Measurements from ENCODE around the gene NKX1-1. TPM values are rescaled to one million over a fixed set of nuclear protein-coding genes. Genes with fewer than 3 reads are reported as not detected.

Gene NKX1-1
- total and polyA plus RNA-seq, 4 donors = not detected

DNA sequence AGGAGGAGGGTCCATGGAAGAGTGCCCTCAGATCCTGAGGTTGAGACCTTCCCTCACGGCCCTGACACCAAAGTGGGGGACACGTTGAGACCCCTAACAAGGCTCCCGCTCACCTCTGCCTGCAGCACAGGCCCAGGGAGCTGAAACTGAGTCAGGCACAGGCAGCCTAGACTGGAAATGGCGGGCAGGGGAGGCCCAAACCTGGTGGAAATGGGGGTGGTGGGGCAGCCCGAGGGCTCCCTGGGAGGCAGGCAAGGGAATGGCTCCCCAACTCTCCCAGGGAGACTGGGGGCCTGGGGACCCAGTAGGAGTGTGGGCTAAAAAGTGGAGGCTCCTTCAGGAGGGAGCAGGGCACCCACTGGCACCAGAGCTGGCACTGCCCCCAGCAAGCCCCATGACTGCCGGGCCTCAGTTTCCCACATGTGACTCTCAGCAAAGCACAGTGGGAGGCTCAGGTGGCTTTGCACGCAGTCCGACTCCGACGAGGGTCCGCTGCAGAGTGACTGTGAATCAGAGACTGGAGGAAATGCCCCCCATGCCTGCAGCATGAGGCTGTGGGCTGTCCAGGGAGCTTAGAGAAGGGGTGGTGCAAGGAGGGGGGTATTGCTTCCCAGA lies 5.9 kb downstream of the NKX1-1 start:
- H3K4me3 ChIP-seq = no peak overlapping the region
- DNase-seq (peak in 1 of 3 donors; percentile 5), ATAC-seq (ENCODE audit: insufficient read depth, low FRiP score) (no peak)
- H3K9me3 ChIP-seq (ENCODE audit: control insufficient read depth in 4 of 4, insufficient read depth in 3 of 4, low read length in 3 of 4) = peaks cover 0 to 6% (median under 1%) of the 10 kb centered on the region in 4 donors
- H3K27me3 ChIP-seq (ENCODE audit: control insufficient read depth in 3 of 3, insufficient read depth in 3 of 3, low read length in 2 of 3) = peaks cover 12 to 38% (median 16%) of the 10 kb centered on the region in 3 donors
- no peak overlapping the region for H3K9ac ChIP-seq (ENCODE audit: insufficient read depth in 1 of 2, low read length in 2 of 2)
- TF ChIP-seq, protein P1, sequence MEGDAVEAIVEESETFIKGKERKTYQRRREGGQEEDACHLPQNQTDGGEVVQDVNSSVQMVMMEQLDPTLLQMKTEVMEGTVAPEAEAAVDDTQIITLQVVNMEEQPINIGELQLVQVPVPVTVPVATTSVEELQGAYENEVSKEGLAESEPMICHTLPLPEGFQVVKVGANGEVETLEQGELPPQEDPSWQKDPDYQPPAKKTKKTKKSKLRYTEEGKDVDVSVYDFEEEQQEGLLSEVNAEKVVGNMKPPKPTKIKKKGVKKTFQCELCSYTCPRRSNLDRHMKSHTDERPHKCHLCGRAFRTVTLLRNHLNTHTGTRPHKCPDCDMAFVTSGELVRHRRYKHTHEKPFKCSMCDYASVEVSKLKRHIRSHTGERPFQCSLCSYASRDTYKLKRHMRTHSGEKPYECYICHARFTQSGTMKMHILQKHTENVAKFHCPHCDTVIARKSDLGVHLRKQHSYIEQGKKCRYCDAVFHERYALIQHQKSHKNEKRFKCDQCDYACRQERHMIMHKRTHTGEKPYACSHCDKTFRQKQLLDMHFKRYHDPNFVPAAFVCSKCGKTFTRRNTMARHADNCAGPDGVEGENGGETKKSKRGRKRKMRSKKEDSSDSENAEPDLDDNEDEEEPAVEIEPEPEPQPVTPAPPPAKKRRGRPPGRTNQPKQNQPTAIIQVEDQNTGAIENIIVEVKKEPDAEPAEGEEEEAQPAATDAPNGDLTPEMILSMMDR (IDR thresholded peaks at IDR 0.05; ENCODE audit: control extremely low read depth, extremely low read depth) = no peak
- H3K4me1 ChIP-seq (ENCODE audit: control insufficient read depth in 5 of 5, insufficient read depth in 5 of 5, low read length in 5 of 5) = peaks cover 0 to 13% (median 0%) of the 10 kb centered on the region in 5 donors
- no peak overlapping the region for H3K27ac ChIP-seq (ENCODE audit: low read depth in 1 of 2, low read length in 1 of 2)
- H3K36me3 ChIP-seq (ENCODE audit: control insufficient read depth in 4 of 4, insufficient read depth in 4 of 4, low read length in 4 of 4) = peaks cover 0 to 2% (median 0%) of the 10 kb centered on the region in 4 donors
- 83 to 93% methylated on average over 11 of the region's 11 CpGs for WGBS, 2 donors

- H3K4me1 ChIP-seq (ENCODE audit: control insufficient read depth in 5 of 5, insufficient read depth in 5 of 5, low read length in 5 of 5) = peaks cover 0 to 11% (median 0%) of the 10 kb centered on the region in 5 donors
- H3K9me3 ChIP-seq (ENCODE audit: control insufficient read depth in 4 of 4, insufficient read depth in 3 of 4, low read length in 3 of 4) = peaks cover 0 to 8% (median under 1%) of the 10 kb centered on the region in 4 donors
- H3K27me3 ChIP-seq (ENCODE audit: control insufficient read depth in 3 of 3, insufficient read depth in 3 of 3, low read length in 2 of 3) = peaks cover 12 to 34% (median 16%) of the 10 kb centered on the region in 3 donors
- ATAC-seq (ENCODE audit: insufficient read depth, low FRiP score) (no peak), DNase-seq (no peak)
- H3K4me3 ChIP-seq = no peak overlapping the region
- H3K9ac ChIP-seq (ENCODE audit: insufficient read depth in 1 of 2, low read length in 2 of 2) = no peak overlapping the region
- TF ChIP-seq, protein P1 (IDR thresholded peaks at IDR 0.05; ENCODE audit: control extremely low read depth, extremely low read depth) = no peak
- no peak overlapping the region for H3K27ac ChIP-seq (ENCODE audit: low read depth in 1 of 2, low read length in 1 of 2)
- peaks cover 0 to 7% (median under 1%) of the 10 kb centered on the region in 4 donors for H3K36me3 ChIP-seq (ENCODE audit: control insufficient read depth in 4 of 4, insufficient read depth in 4 of 4, low read length in 4 of 4)
- 76 to 86% methylated on average over 15 of the region's 15 CpGs for WGBS, 2 donors
Observed at GRCh38 chr4:1399508-1400190, 6.6 kb downstream of the NKX1-1 start.

GRCh38 chr4:1398681-1399507 lies 7.3 kb downstream of the NKX1-1 start:
- 91 to 95% methylated on average over 22 of the region's 22 CpGs for WGBS, 2 donors
- H3K9me3 ChIP-seq (ENCODE audit: control insufficient read depth in 4 of 4, insufficient read depth in 3 of 4, low read length in 3 of 4) = peaks cover 0 to 12% (median under 1%) of the 10 kb centered on the region in 4 donors
- H3K9ac ChIP-seq (ENCODE audit: insufficient read depth in 1 of 2, low read length in 2 of 2) = no peak overlapping the region
- peaks cover 0 to 12% (median 5%) of the 10 kb centered on the region in 4 donors for H3K36me3 ChIP-seq (ENCODE audit: control insufficient read depth in 4 of 4, insufficient read depth in 4 of 4, low read length in 4 of 4)
- no peak overlapping the region for H3K27ac ChIP-seq (ENCODE audit: low read depth in 1 of 2, low read length in 1 of 2)
- peaks cover 11 to 28% (median 12%) of the 10 kb centered on the region in 3 donors for H3K27me3 ChIP-seq (ENCODE audit: control insufficient read depth in 3 of 3, insufficient read depth in 3 of 3, low read length in 2 of 3)
- H3K4me1 ChIP-seq (ENCODE audit: control insufficient read depth in 5 of 5, insufficient read depth in 5 of 5, low read length in 5 of 5) = peaks cover 0 to 11% (median 0%) of the 10 kb centered on the region in 5 donors
- DNase-seq (peak in 1 of 3 donors; percentile 10), ATAC-seq (ENCODE audit: insufficient read depth, low FRiP score) (no peak)
- TF ChIP-seq, protein P1 (IDR thresholded peaks at IDR 0.05; ENCODE audit: control extremely low read depth, extremely low read depth) = no peak
- no peak overlapping the region for H3K4me3 ChIP-seq
